Naive thymus-derived CD4-positive, alpha-beta T cell (primary cell): ENCODE measurements around the gene COPG1. TPM values are rescaled to one million over a fixed set of nuclear protein-coding genes. Genes with fewer than 3 reads are reported as not detected.

Experiments used
- ATAC-seq: fragments of 150-1000 bp; cut with Tn5 transposase; 2 replicates; pipeline ENCODE4 v1.10.0; 2021; ENCODE audit warnings: mild to moderate bottlenecking, moderate library complexity
- CTCF ChIA-PET: fragments of 350-600 bp; sonication (Branson Sonifier 250); formaldehyde crosslinking; loops from one replicate; lab custom pipeline; 2021; ENCODE audit warnings: antibody characterized with exemption; lab: Charles Lee
- POLR2A ChIA-PET: fragments of 350-600 bp; sonication (Branson Sonifier 250); formaldehyde crosslinking; loops from one replicate; lab custom pipeline; 2021; ENCODE audit warnings: antibody characterized with exemption, inconsistent platforms; lab: Charles Lee
- DNase-seq, 9 donors: peaks; one replicate each; pipeline versions ENCODE4 v3.0.0 to v3.0.0-alpha.2; 2020 to 2022; ENCODE audit warnings: mixed read lengths in 1 of 9
- H3K27ac ChIP-seq: one replicate; pipeline ENCODE4 v1.7.0; 2013; ENCODE audit warnings: mild to moderate bottlenecking, low read depth, low read length, moderate library complexity
- H3K27me3 ChIP-seq, 2 donors: one replicate each; pipeline ENCODE4 v1.7.0; 2013; ENCODE audit warnings: low read length in 2 of 2, mild to moderate bottlenecking in 2 of 2, moderate library complexity in 2 of 2; ENCODE audit not compliant: control insufficient read depth in 2 of 2, insufficient read depth in 2 of 2
- H3K36me3 ChIP-seq, 3 experiments: 1 replicate in 2 of 3; 2 replicates in 1 of 3; pipeline ENCODE4 v1.7.0; 2013; ENCODE audit warnings: low read length in 3 of 3, mild to moderate bottlenecking in 3 of 3, moderate library complexity in 1 of 3; ENCODE audit not compliant: insufficient read depth in 3 of 3, control insufficient read depth in 2 of 3
- H3K4me1 ChIP-seq, 2 donors: one replicate each; pipeline ENCODE4 v1.7.0; 2013; ENCODE audit warnings: low read length in 2 of 2, mild to moderate bottlenecking in 2 of 2, moderate library complexity in 1 of 2; ENCODE audit not compliant: control insufficient read depth in 2 of 2, insufficient read depth in 2 of 2
- H3K4me3 ChIP-seq: 2 replicates; pipeline ENCODE4 v1.7.0; 2013; ENCODE audit warnings: mild to moderate bottlenecking, low read length
- H3K9me3 ChIP-seq, 3 experiments: 1 replicate in 2 of 3; 2 replicates in 1 of 3; pipeline ENCODE4 v1.7.0; 2013; ENCODE audit warnings: low read length in 3 of 3; ENCODE audit not compliant: control insufficient read depth in 2 of 3
- H3K27ac Mint-ChIP-seq, 9 donors: one replicate each; pipeline ENCODE4 v1.8.0; 2020 to 2022; ENCODE audit warnings: mixed read lengths in 9 of 9, mild to moderate bottlenecking in 8 of 9, moderate library complexity in 5 of 9, inconsistent platforms in 2 of 9
- H3K27me3 Mint-ChIP-seq, 5 donors: one replicate each; pipeline ENCODE4 v1.8.0; 2021 to 2022; ENCODE audit warnings: mixed read lengths in 5 of 5, mild to moderate bottlenecking in 1 of 5
- H3K36me3 Mint-ChIP-seq, 5 donors: one replicate each; pipeline ENCODE4 v1.8.0; 2020 to 2022; ENCODE audit warnings: mixed read lengths in 5 of 5, mild to moderate bottlenecking in 3 of 5, inconsistent platforms in 1 of 5
- H3K4me1 Mint-ChIP-seq, 7 donors: one replicate each; pipeline ENCODE4 v1.8.0; 2020 to 2022; ENCODE audit warnings: mixed read lengths in 7 of 7, mild to moderate bottlenecking in 3 of 7, inconsistent platforms in 1 of 7
- H3K4me3 Mint-ChIP-seq, 10 donors: one replicate each; pipeline ENCODE4 v1.8.0; 2020 to 2022; ENCODE audit warnings: mild to moderate bottlenecking in 10 of 10, mixed read lengths in 10 of 10, moderate library complexity in 6 of 10, inconsistent platforms in 2 of 10
- H3K9me3 Mint-ChIP-seq, 11 donors: one replicate each; pipeline ENCODE4 v1.8.0; 2020 to 2022; ENCODE audit warnings: mixed read lengths in 11 of 11, mild to moderate bottlenecking in 4 of 11, inconsistent platforms in 1 of 11, moderate library complexity in 1 of 11
- intact Hi-C, 2 donors: fragments of 100-400 bp; cut with micrococcal nuclease; formaldehyde crosslinking; loops; one replicate each; pipeline ENCODE4 v1.15.1; 2023
- polyA plus RNA-seq, 2 donors: library from polyadenylated mRNA; unstranded; fragments of 300-500 nt; fragmentation: Illumina TruSeq; gene quantifications; one replicate each; pipeline ENCODE4 v1.2.3, GENCODE V29; 2021
- total RNA-seq, 6 experiments: library from RNA in 5 of 6; stranded (reverse) in 5 of 6; gene quantifications; 1 replicate in 5 of 6; 2 replicates in 1 of 6; pipeline ENCODE4 v1.2.3 and lab custom pipeline; 2021 to 2026

COPG1 gene
- total and polyA plus RNA-seq, 7 experiments from 2014 or later, result 57.4 to 177 (median 99.8) TPM

- intact Hi-C loops, result no loop called here
- DNase-seq, result peak in 2 of 9 donors; percentile 33 to 56
- peaks cover 9 to 25% (median 13%) of the 10 kb centered on the region in 5 donors for H3K36me3 Mint-ChIP-seq
- no peaks in the 10 kb centered on the region for H3K9me3 ChIP-seq
- H3K4me1 Mint-ChIP-seq, result peaks cover 17 to 38% (median 27%) of the 10 kb centered on the region in 7 donors
- peak overlapping the region in 7 of 9 donors; percentile 55 to 83 (median 65) for H3K27ac Mint-ChIP-seq
- peaks cover 0 to 2% (median 0%) of the 10 kb centered on the region in 11 donors for H3K9me3 Mint-ChIP-seq
- no peaks in the 10 kb centered on the region for H3K4me1 ChIP-seq
- CTCF ChIA-PET, result no interaction called here
- peak overlapping the region; percentile 44 for H3K27ac ChIP-seq
- no peaks in the 10 kb centered on the region for H3K27me3 Mint-ChIP-seq
- H3K27me3 ChIP-seq, result no peaks in the 10 kb centered on the region
- ATAC-seq, result peak; percentile 66
- POLR2A ChIA-PET, result interaction anchor here (8.0 kb wide), 1 partner anchor 10 kb away, joined by 111 read pairs; a partner anchor contains a TSS
- no peak overlapping the region for H3K4me3 ChIP-seq
- peaks cover 4 to 45% (median 12%) of the 10 kb centered on the region in 3 experiments for H3K36me3 ChIP-seq
- peak overlapping the region in 5 of 10 donors; percentile 15 to 27 (median 21) for H3K4me3 Mint-ChIP-seq
Observed at GRCh38 chr3:129305592-129306091, 56.2 kb downstream of the COPG1 start.

GRCh38 chr3:129308636-129309035, 59.2 kb downstream of the COPG1 start:
- Histone ChIP-seq H3K36me3 (peaks cover 0 to 21% (median under 1%) of the 10 kb centered on the region in 3 experiments), H3K9me3 (no peaks in the 10 kb centered on the region), H3K27me3 (no peaks in the 10 kb centered on the region), H3K27ac (peak overlapping the region; percentile 36), H3K4me1 (peaks cover 0 to 1% of the 10 kb centered on the region in 2 donors), H3K4me3 (no peak overlapping the region)
- POLR2A ChIA-PET, result interaction anchor here (0.6 to 8.8 kb wide), 5 partner anchors 7 to 681 kb away, joined by 3 to 111 read pairs (median 7); a partner anchor contains a TSS
- Mint-ChIP-seq H3K4me1 (peaks cover 24 to 50% (median 37%) of the 10 kb centered on the region in 7 donors), H3K27me3 (no peaks in the 10 kb centered on the region), H3K9me3 (peaks cover 0 to 3% (median 0%) of the 10 kb centered on the region in 11 donors), H3K4me3 (no peak overlapping the region), H3K36me3 (peaks cover 4 to 17% (median 10%) of the 10 kb centered on the region in 5 donors), H3K27ac (peak overlapping the region in 5 of 9 donors; percentile 2 to 62 (median 14))
- CTCF ChIA-PET, result no interaction called here
- no peak for DNase-seq
- no peak for ATAC-seq
- intact Hi-C loops, result no loop called here

GRCh38 chr3:129310111-129311011, 61.0 kb downstream of the COPG1 start:
- Histone ChIP-seq H3K27ac (peak overlapping the region; percentile 12), H3K36me3 (peaks cover 0 to 5% (median 0%) of the 10 kb centered on the region in 3 experiments), H3K27me3 (no peaks in the 10 kb centered on the region), H3K9me3 (no peaks in the 10 kb centered on the region), H3K4me3 (no peak overlapping the region), H3K4me1 (peaks cover 5 to 10% of the 10 kb centered on the region in 2 donors)
- H3K36me3 Mint-ChIP-seq, result peaks cover 0 to 11% (median 0%) of the 10 kb centered on the region in 5 donors
- peak overlapping the region in 7 of 9 donors; percentile 36 to 80 (median 68) for H3K27ac Mint-ChIP-seq
- H3K4me3 Mint-ChIP-seq, result peak overlapping the region in 1 of 10 donors; percentile 5
- no peaks in the 10 kb centered on the region for H3K27me3 Mint-ChIP-seq
- no peak for DNase-seq
- ChIA-PET POLR2A (interaction anchor here (0.5 to 10.2 kb wide), 6 partner anchors 6 to 131 kb away, joined by 3 to 251 read pairs (median 86); partner anchors contain the start of genes COPG1 and HMCES), CTCF (interaction anchor here (0.6 kb wide), 1 partner anchor 529 kb away, joined by 3 read pairs; no protein-coding TSS in a partner anchor)
- no peak for ATAC-seq
- H3K9me3 Mint-ChIP-seq, result peaks cover 0 to 4% (median 0%) of the 10 kb centered on the region in 11 donors
- peaks cover 22 to 43% (median 30%) of the 10 kb centered on the region in 7 donors for H3K4me1 Mint-ChIP-seq
- intact Hi-C loops, result loop anchor here in 1 of 2 donors (10.0 kb wide), 1 partner anchor 656 kb away; the partner anchor contains the start of gene RPN1

- no peak for DNase-seq
- peaks cover 19 to 37% (median 24%) of the 10 kb centered on the region in 7 donors for H3K4me1 Mint-ChIP-seq
- H3K27ac Mint-ChIP-seq, result peak overlapping the region in 8 of 9 donors; percentile 14 to 93 (median 68)
- H3K36me3 ChIP-seq, result peaks cover 0 to 4% (median 0%) of the 10 kb centered on the region in 3 experiments
- no peak overlapping the region for H3K4me3 Mint-ChIP-seq
- CTCF ChIA-PET, result interaction anchor here (0.9 kb wide), 1 partner anchor 65 kb away, joined by 3 read pairs; no protein-coding TSS in a partner anchor
- intact Hi-C loops, result loop anchor here in 1 of 2 donors (10.0 kb wide), 1 partner anchor 656 kb away; the partner anchor contains the start of gene RPN1
- no peaks in the 10 kb centered on the region for H3K27me3 ChIP-seq
- H3K9me3 ChIP-seq, result no peaks in the 10 kb centered on the region
- ATAC-seq, result no peak
- POLR2A ChIA-PET, result interaction anchor here (0.5 to 10.2 kb wide), 6 partner anchors 7 to 132 kb away, joined by 3 to 251 read pairs (median 86); partner anchors contain the start of genes COPG1, HMCES, IFT122 and MBD4
- no peak overlapping the region for H3K4me3 ChIP-seq
- H3K27me3 Mint-ChIP-seq, result peaks cover 0 to 2% (median 0%) of the 10 kb centered on the region in 5 donors
- H3K9me3 Mint-ChIP-seq, result peaks cover 0 to 8% (median 0%) of the 10 kb centered on the region in 11 donors
- H3K27ac ChIP-seq, result peak overlapping the region; percentile 22
- H3K4me1 ChIP-seq, result peaks cover 5 to 10% of the 10 kb centered on the region in 2 donors
- peaks cover 0 to 10% (median 0%) of the 10 kb centered on the region in 5 donors for H3K36me3 Mint-ChIP-seq
Observed at GRCh38 chr3:129311054-129311902, 61.9 kb downstream of the COPG1 start.

- no peak overlapping the region for H3K4me3 ChIP-seq
- CTCF ChIA-PET, result interaction anchor here (0.9 kb wide), 1 partner anchor 66 kb away, joined by 3 read pairs; no protein-coding TSS in a partner anchor
Observed at GRCh38 chr3:129312021-129312639, 62.7 kb downstream of the COPG1 start.

More at GRCh38 chr3:129312021-129312639, 62.7 kb downstream of the COPG1 start:
- H3K4me1 ChIP-seq, result peaks cover 5 to 10% of the 10 kb centered on the region in 2 donors
- DNase-seq, result no peak
- H3K4me3 Mint-ChIP-seq, result peak overlapping the region in 1 of 10 donors; percentile 22
- H3K36me3 Mint-ChIP-seq, result peaks cover 0 to 7% (median 0%) of the 10 kb centered on the region in 5 donors
- H3K9me3 Mint-ChIP-seq, result peaks cover 0 to 8% (median 0%) of the 10 kb centered on the region in 11 donors
- POLR2A ChIA-PET, result interaction anchor here (1.3 to 10.2 kb wide), 6 partner anchors 8 to 128 kb away, joined by 3 to 251 read pairs (median 86); partner anchors contain the start of genes COPG1, HMCES, IFT122 and MBD4
- H3K27me3 Mint-ChIP-seq, result peaks cover 0 to 2% (median 0%) of the 10 kb centered on the region in 5 donors
- peaks cover 0 to 6% (median 0%) of the 10 kb centered on the region in 3 experiments for H3K36me3 ChIP-seq
- no peak overlapping the region for H3K27ac ChIP-seq
- H3K27me3 ChIP-seq, result no peaks in the 10 kb centered on the region
- peak overlapping the region in 8 of 9 donors; percentile 4 to 93 (median 52) for H3K27ac Mint-ChIP-seq
- H3K4me1 Mint-ChIP-seq, result peaks cover 19 to 36% (median 23%) of the 10 kb centered on the region in 7 donors
- ATAC-seq, result no peak
- intact Hi-C loops, result loop anchor here in 1 of 2 donors (10.0 kb wide), 1 partner anchor 657 kb away; the partner anchor contains the start of gene RPN1
- H3K9me3 ChIP-seq, result no peaks in the 10 kb centered on the region
